Measurements from ENCODE around the gene GP1BA.

The GP1BA gene

GRCh38 chr17:4934173-4934979 lies 2.3 kb downstream of the GP1BA start:
- ChIA-PET POLR2A (interaction anchor here (1.0 to 1.7 kb wide), 3 partner anchors 13 to 33 kb away, joined by 3 to 4 read pairs (median 3); partner anchors contain the start of gene SPAG7), CTCF (interaction anchor here (0.6 kb wide), 1 partner anchor 1158 kb away, joined by 3 read pairs; no protein-coding TSS in a partner anchor)
- no peak for TF ChIP-seq LEF1 (IDR thresholded peaks at IDR 0.05; ENCODE audit: borderline replicate concordance)
- no peak for TF ChIP-seq ZNF384 (IDR thresholded peaks at IDR 0.05)
- no peak for TF ChIP-seq SUZ12 (IDR thresholded peaks at IDR 0.05)
- no peak for TF ChIP-seq FOXA1 (IDR thresholded peaks at IDR 0.05)
- no peak for TF ChIP-seq BHLHE40 (IDR thresholded peaks at IDR 0.05; ENCODE audit: borderline replicate concordance)
- TF ChIP-seq, protein P1, sequence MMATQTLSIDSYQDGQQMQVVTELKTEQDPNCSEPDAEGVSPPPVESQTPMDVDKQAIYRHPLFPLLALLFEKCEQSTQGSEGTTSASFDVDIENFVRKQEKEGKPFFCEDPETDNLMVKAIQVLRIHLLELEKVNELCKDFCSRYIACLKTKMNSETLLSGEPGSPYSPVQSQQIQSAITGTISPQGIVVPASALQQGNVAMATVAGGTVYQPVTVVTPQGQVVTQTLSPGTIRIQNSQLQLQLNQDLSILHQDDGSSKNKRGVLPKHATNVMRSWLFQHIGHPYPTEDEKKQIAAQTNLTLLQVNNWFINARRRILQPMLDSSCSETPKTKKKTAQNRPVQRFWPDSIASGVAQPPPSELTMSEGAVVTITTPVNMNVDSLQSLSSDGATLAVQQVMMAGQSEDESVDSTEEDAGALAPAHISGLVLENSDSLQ (IDR thresholded peaks at IDR 0.05), result no peak
- no peak for TF ChIP-seq HDGF (IDR thresholded peaks at IDR 0.05; ENCODE audit: borderline replicate concordance)
- no peak for TF ChIP-seq CTBP1 (IDR thresholded peaks at IDR 0.05; ENCODE audit: borderline replicate concordance)
- TF ChIP-seq FOXM1 (IDR thresholded peaks at IDR 0.05; ENCODE audit: borderline replicate concordance), result no peak
- TF ChIP-seq ARNT (IDR thresholded peaks at IDR 0.05), result no peak
- no peak for TF ChIP-seq L3MBTL2 (conservative IDR thresholded peaks at IDR 0.05)
- TF ChIP-seq SP1 (IDR thresholded peaks at IDR 0.05), result no peak
- no peak for TF ChIP-seq FOXK2 (IDR thresholded peaks at IDR 0.05)
- no peak for TF ChIP-seq ELF4 (IDR thresholded peaks at IDR 0.05)
- no peak for TF ChIP-seq NFRKB (IDR thresholded peaks at IDR 0.05)
- no peak for TF ChIP-seq TARDBP (IDR thresholded peaks at IDR 0.05)
- no peak for DNase-seq (ENCODE audit: extremely low spot score)

DNA sequence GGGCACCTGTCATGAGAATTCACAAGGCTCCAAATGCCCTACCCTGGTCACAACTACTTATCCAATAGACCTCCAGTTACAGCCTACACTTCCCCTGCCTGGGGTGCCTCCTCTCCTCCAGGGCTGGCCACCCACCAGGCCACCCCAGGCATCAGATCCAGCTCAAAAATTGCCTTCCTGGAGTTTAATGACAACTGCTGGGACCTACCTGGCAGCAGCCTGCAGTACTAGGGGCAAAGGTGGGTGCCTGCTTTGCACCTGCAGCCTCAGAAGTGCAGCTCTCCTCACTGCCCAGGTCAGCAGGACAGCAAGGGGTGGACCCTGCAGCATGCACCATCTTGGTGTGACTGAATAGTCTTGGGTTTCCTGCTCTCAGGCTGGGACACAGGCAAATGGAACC lies 3.6 kb downstream of the GP1BA start:
- TF ChIP-seq TARDBP (IDR thresholded peaks at IDR 0.05) (no peak), ZNF384 (IDR thresholded peaks at IDR 0.05) (no peak), NFRKB (IDR thresholded peaks at IDR 0.05) (no peak), CTBP1 (IDR thresholded peaks at IDR 0.05; ENCODE audit: borderline replicate concordance) (no peak), BHLHE40 (IDR thresholded peaks at IDR 0.05; ENCODE audit: borderline replicate concordance) (no peak), ARNT (IDR thresholded peaks at IDR 0.05) (no peak)
- TF ChIP-seq, protein P1 (IDR thresholded peaks at IDR 0.05), result no peak
- no peak for DNase-seq (ENCODE audit: extremely low spot score)
- CTCF ChIA-PET, result no interaction called here
- POLR2A ChIA-PET, result interaction anchor here (1.4 kb wide), 1 partner anchor 13 kb away, joined by 6 read pairs; no protein-coding TSS in a partner anchor

DNA sequence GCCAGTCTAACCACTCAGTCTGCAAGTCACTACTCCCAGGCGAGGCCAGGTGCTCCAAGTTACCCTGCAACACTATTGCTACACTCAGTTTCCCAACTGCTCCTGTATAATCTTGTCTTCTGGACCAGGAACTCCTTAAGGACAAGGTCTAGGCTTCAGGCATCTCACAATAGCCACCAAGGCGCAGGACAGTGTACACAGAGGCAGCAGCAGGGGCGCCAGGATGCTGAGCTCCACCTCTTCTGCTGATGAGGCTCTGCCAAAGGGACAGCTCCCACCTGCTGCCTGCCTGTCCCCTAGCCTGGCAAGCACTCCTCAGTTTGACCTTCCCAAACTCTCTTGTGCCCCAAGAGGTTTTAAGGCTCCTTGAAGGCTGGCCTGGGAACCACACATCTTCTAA lies 4.4 kb downstream of the GP1BA start:
- no peak for DNase-seq (ENCODE audit: extremely low spot score)
- ChIA-PET POLR2A (interaction anchor here (1.1 to 1.5 kb wide), 3 partner anchors 12 to 27 kb away, joined by 3 to 6 read pairs (median 5); partner anchors contain the start of gene PFN1), CTCF (no interaction called here)
- TF ChIP-seq HDGF (IDR thresholded peaks at IDR 0.05; ENCODE audit: borderline replicate concordance) (no peak), L3MBTL2 (conservative IDR thresholded peaks at IDR 0.05) (no peak), ARNT (IDR thresholded peaks at IDR 0.05) (no peak)

- TF ChIP-seq LEF1 (IDR thresholded peaks at IDR 0.05; ENCODE audit: borderline replicate concordance) (no peak), BHLHE40 (IDR thresholded peaks at IDR 0.05; ENCODE audit: borderline replicate concordance) (no peak), CTBP1 (IDR thresholded peaks at IDR 0.05; ENCODE audit: borderline replicate concordance) (no peak), FOXA1 (IDR thresholded peaks at IDR 0.05) (no peak), TARDBP (IDR thresholded peaks at IDR 0.05) (no peak), NFRKB (IDR thresholded peaks at IDR 0.05) (no peak), L3MBTL2 (conservative IDR thresholded peaks at IDR 0.05) (no peak), ARNT (IDR thresholded peaks at IDR 0.05) (no peak), SP1 (IDR thresholded peaks at IDR 0.05) (no peak), FOXK2 (IDR thresholded peaks at IDR 0.05) (no peak), ZNF384 (IDR thresholded peaks at IDR 0.05) (no peak), ELF4 (IDR thresholded peaks at IDR 0.05) (no peak), FOXM1 (IDR thresholded peaks at IDR 0.05; ENCODE audit: borderline replicate concordance) (no peak), SUZ12 (IDR thresholded peaks at IDR 0.05) (no peak), HDGF (IDR thresholded peaks at IDR 0.05; ENCODE audit: borderline replicate concordance) (no peak)
- TF ChIP-seq, protein P1 (IDR thresholded peaks at IDR 0.05), result no peak
- DNase-seq (ENCODE audit: extremely low spot score), result no peak
- ChIA-PET POLR2A (interaction anchor here (1.5 to 3.5 kb wide), 2 partner anchors 28 to 29 kb away, joined by 5 to 38 read pairs; no protein-coding TSS in a partner anchor), CTCF (no interaction called here)
Observed at GRCh38 chr17:4937553-4937952, 5.5 kb downstream of the GP1BA start.

- POLR2A ChIA-PET, result interaction anchor here (3.5 kb wide), 1 partner anchor 29 kb away, joined by 38 read pairs; no protein-coding TSS in a partner anchor
Observed at GRCh38 chr17:4938069-4938491, 6.0 kb downstream of the GP1BA start.

More at GRCh38 chr17:4938069-4938491, 6.0 kb downstream of the GP1BA start:
- TF ChIP-seq SUZ12 (IDR thresholded peaks at IDR 0.05) (no peak), LEF1 (IDR thresholded peaks at IDR 0.05; ENCODE audit: borderline replicate concordance) (no peak), BHLHE40 (IDR thresholded peaks at IDR 0.05; ENCODE audit: borderline replicate concordance) (no peak), FOXA1 (IDR thresholded peaks at IDR 0.05) (no peak), ELF4 (IDR thresholded peaks at IDR 0.05) (no peak), ZNF384 (IDR thresholded peaks at IDR 0.05) (no peak), NFRKB (IDR thresholded peaks at IDR 0.05) (no peak), SP1 (IDR thresholded peaks at IDR 0.05) (no peak), FOXK2 (IDR thresholded peaks at IDR 0.05) (no peak), FOXM1 (IDR thresholded peaks at IDR 0.05; ENCODE audit: borderline replicate concordance) (no peak), L3MBTL2 (conservative IDR thresholded peaks at IDR 0.05) (no peak), CTBP1 (IDR thresholded peaks at IDR 0.05; ENCODE audit: borderline replicate concordance) (no peak), ARNT (IDR thresholded peaks at IDR 0.05) (no peak), HDGF (IDR thresholded peaks at IDR 0.05; ENCODE audit: borderline replicate concordance) (no peak), TARDBP (IDR thresholded peaks at IDR 0.05) (no peak)
- TF ChIP-seq, protein P1 (IDR thresholded peaks at IDR 0.05), result no peak
- CTCF ChIA-PET, result no interaction called here
- DNase-seq (ENCODE audit: extremely low spot score), result no peak
